HG03571 (cell line): ENCODE measurements around the gene RHOBTB1.
"Not testable (repeated sequence)": the region's sequence is repeated elsewhere in the genome, so short reads cannot be mapped to it uniquely, and the experiment has no call there.

ENCODE experiments used
- ATAC-seq: cut with Tn5 transposase; IDR thresholded peaks from one replicate; pipeline ENCODE4 v1.9.1; 2021; ENCODE audit not compliant: unreplicated experiment

The RHOBTB1 gene

GRCh38 chr10:60907236-60907635 lies 36.7 kb downstream of the RHOBTB1 start:
- ATAC-seq, result no peak

- not testable (repeated sequence) for ATAC-seq
Observed at GRCh38 chr10:60906825-60907224, 37.2 kb downstream of the RHOBTB1 start.

DNA sequence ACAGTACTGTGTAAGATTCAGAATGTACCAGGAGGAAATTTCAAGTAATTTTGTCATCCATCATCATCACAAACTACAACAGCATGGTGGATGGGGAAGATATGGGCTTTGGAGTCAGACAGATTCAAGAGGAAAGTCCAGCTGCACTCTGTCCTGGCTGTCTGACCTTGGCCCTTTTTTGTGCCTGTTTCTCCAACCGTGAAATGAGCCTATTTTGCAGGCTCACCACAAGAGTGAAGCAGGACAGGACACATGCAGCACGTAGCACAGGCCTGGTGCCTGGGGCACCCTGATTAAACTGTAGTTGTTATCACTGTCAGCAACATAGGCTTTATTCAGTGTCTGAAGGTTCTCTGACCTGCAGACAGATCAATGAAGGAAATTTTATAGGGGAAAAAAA lies 37.6 kb downstream of the RHOBTB1 start:
- no peak for ATAC-seq

GRCh38 chr10:60905580-60905979 lies 38.4 kb downstream of the RHOBTB1 start:
- no peak for ATAC-seq

DNA sequence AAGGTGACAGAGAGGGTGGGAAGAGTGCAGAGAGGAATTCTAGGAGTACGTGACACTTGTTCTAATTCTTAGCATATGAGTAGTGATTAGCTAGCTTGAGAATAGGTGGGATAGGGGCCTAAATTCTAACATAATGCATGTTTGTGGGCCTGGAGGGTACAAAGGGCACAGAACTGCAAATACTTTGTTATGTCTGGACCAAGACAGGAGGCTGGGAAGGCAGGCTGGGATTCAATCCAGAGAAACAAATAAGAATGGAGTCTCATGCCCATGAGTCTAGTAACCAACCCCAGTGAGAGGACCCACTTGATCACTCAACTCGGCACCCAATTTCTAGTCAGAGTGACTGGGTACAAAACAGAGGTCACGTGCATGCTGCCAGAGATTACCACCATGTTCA lies 40.9 kb downstream of the RHOBTB1 start:
- no peak for ATAC-seq

DNA sequence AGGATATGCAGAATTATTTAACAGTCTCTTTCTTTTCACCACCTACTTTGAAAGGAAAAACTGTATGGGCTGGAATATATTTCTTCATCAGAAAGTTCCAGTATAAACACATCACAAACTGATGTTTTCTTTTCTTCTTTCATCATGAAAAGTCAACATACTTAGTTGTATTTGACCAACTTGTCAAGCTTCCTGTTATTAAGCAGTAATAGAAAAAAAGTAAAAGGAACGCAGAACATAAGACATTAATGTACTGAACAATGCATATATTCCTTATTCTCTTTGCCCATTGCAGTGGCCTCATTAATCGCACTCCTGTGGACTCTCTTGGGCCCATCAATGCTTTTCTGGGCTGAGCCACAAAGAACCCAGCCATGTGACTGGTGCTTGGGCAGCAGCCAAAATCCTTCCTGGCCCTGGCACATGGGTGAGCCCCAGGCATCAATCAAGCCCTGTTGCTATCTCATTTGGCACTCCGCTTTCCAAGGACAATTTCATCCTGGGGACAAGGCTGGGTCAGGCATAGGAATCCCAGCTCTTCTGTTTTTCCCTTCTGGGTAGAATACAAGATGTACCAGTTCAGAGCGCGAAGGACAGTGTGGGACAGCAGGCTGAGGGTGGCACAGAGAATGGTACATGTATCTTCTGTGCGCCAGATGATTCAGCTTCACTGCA lies 42.3 kb downstream of the RHOBTB1 start:
- ATAC-seq, result no peak

GRCh38 chr10:60899266-60899665 lies 44.7 kb downstream of the RHOBTB1 start:
- no peak for ATAC-seq

DNA sequence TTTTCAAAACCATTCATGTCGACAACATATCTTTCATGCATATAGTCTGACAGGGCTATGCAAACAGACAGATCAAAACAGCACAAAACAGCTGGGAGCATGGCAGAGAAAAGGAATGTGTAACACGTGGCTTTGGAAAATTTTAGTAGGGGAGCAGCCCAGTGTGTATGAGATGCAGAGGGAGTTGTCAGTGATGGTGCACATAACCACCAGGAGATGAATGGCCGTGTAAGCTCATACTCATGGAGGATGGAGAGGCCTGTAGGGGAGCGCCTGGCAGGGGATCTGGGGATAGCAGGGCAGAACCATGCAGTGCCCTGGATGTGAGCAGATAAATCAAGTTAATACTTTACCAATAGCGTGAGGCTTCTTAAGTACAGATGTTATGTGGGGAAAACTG lies 45.7 kb downstream of the RHOBTB1 start:
- ATAC-seq, result no peak

DNA sequence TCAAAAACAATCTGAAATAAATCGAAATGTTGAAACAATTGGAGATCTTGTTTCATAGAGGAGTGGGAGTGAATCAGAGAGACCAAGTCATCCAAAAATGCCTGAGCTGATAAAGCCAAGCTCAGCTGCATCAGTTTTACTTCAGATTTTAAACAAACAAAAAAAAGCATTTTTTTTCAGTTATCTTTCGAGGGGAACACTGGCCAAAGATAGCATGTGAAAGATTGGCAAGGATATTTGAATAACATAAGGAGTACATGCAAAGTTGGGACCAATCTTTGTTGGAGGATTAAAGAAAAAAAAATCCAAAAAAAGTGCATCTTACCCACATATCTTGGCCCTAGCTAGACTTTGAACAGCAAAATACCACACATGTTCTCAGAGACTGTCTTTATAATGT lies 47.2 kb downstream of the RHOBTB1 start:
- no peak for ATAC-seq

GRCh38 chr10:60896033-60896432 lies 48.0 kb downstream of the RHOBTB1 start:
- no peak for ATAC-seq

DNA sequence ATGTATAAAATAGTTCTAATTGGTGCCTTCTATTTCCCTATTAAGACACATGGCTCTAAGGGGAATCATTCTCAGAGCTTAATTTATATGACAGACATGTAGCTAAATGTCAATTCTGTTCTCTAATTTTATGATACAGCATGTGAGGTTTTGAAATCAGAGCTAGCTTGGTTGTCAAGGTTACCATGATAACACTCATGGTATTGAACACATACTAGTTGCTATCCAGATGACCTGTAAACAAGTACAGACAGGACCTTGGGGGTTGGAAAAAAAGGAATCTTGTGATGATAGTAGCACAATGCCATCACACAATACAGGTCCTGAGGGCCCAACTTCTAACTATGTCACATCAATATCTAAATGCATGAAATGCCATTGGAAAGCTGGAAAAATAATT lies 49.2 kb downstream of the RHOBTB1 start:
- ATAC-seq, result no peak

- ATAC-seq, result no peak
Observed at GRCh38 chr10:60893231-60893630, 50.8 kb downstream of the RHOBTB1 start.

- ATAC-seq, result no peak
Observed at GRCh38 chr10:60892571-60892970, 51.4 kb downstream of the RHOBTB1 start.

DNA sequence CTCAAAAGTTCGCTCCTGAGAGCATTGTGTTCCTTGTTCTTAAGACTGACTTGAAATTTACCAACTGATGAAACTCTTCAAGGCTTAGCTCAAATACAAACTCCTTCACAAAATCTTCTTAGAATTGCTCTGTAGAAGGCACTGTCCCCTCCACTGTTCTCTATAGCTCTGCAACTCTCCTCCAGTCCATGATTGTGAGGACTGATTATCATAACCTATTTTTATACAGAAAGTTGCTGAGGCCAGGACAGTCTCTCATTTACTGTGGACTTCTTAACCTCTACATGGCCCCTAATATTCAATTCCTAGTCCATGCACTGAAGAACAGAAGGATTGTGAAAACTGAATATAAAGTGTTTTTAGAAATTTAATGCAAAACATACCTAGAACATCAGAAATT lies 53.2 kb downstream of the RHOBTB1 start:
- ATAC-seq, result no peak

DNA sequence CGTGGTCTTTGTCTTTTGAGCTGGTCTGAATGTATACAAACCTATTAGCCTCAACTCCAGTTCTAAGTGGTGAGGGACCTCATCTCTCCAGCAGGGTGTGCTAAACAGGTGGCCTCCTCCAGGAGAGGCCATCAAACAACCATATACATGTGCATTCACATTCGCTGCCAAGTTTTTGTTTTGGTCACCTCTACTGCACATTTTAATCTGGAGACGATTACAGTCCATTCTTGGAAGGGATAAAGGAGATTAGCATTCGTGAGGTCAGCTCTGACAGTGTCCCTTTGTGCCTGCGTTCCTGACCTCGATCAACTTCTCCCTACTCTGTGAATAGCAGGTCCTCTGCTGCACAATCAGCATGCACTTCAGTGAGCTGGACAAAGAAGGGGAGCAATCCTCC lies 60.8 kb downstream of the RHOBTB1 start:
- no peak for ATAC-seq

DNA sequence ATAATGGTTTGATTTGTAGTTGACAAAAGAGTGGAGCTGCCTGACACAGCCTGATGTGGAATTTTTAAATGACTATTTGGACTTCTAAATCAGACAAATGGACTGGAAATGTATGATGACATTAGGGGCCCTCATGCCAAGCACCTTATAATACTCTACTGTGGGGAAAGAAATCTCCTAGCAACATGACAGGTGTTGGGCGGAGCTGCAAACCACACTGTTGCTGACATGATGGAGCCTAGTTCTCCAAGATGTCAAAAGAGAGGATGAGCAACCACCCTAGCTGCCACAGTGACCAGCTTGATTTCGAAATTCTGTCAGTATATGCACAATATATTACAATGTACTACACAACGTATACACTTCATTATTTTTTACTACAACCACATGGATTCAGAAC lies 65.8 kb downstream of the RHOBTB1 start:
- ATAC-seq, result no peak

DNA sequence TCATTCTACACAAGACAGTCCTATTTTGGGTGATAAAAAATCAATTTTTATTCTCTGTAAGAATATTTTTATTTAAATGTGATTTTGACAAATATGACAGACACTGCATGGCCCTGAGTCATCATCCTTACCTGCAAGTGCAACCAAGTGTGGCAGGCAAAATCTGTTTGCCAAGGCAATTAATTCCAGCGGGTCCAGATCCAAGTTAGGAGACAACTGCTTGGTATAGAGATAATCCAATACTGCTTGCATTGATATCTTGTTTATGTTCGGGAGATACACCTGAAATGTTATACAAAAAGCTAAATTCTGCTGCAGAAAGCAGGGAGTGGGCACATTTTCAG lies 66.2 kb downstream of the RHOBTB1 start:
- ATAC-seq, result no peak

DNA sequence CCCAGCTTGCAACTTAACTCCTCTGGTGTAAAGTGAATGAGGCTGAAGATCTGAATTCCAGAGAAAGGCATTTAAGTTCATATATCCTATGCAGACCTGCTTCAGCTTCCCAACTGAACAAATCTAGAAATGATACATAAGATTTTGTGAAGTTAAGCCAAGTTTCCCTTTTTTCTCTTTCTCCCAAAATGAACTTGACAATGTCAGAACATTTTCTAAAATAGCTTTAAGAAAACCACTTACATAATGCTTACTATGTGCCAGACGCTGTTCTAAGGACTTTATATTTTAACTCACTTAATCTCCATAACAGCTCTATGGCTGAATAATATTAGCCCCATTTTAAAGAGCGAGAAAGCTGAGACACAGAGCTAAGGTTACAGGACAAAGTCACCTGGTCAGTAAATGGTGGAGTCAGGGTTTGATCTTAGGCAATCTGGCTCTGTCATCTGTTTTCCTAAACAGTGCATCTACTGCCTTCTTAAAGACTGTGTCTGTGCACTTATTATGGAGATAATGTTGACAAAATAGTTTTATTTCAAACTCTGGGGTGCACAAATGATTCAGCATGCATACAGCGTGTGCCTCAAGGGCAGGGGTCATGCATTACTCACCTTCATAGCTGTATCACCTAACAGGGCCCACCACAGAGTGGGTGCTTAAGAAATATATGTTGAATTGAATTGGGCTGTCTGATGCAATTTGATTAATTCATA lies 66.8 kb downstream of the RHOBTB1 start:
- no peak for ATAC-seq

GRCh38 chr10:60873758-60874157 lies 70.2 kb downstream of the RHOBTB1 start:
- no peak for ATAC-seq

DNA sequence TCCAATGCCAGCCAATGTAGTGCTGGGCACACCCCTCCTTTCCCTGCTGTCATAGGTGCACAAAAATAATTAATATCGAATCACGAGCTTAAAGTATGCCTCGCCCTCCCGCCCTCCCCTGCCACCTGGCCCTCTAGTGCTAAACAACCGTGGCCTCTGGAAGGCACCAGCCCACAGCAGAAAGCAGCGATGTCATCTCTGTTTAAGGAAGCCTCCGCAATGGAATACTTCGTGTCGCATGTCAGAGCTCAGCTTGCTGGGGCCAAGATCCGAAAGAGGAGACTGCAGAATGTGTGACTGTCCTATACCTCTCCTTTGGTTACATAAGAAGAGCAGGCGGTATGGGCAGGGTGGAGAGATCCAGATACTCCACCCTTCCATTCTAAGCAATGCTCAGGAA lies 71.5 kb downstream of the RHOBTB1 start:
- ATAC-seq, result no peak

- ATAC-seq, result no peak
Observed at GRCh38 chr10:60871215-60871614, 72.8 kb downstream of the RHOBTB1 start.

- ATAC-seq, result no peak
Observed at GRCh38 chr10:60870803-60871202, 73.2 kb downstream of the RHOBTB1 start.

DNA sequence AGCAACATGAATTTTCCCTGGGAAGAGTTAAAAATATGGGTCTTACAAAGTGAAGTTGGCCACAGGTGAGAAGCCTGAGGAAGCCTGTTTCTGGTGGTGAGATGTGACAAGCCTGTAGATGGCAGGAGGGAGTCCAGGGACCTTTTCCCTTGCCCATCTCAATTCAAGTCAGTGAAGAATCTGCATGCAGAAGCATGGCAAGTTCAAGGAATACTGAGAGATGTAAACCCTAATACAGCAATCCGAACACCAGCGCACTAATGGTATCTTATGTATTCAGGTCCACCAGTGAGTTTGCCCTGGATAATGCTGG lies 73.6 kb downstream of the RHOBTB1 start:
- no peak for ATAC-seq
